ENCODE measurements around the gene YWHAH. TPM values are rescaled to one million over a fixed set of nuclear protein-coding genes. Genes with fewer than 3 reads are reported as not detected.
A peak's percentile ranks its signal among the peaks of the same experiment; 100 is the strongest.

Gene YWHAH
- total and polyA plus RNA-seq, 9 donors = 69.5 to 120 (median 91.4) TPM

DNA sequence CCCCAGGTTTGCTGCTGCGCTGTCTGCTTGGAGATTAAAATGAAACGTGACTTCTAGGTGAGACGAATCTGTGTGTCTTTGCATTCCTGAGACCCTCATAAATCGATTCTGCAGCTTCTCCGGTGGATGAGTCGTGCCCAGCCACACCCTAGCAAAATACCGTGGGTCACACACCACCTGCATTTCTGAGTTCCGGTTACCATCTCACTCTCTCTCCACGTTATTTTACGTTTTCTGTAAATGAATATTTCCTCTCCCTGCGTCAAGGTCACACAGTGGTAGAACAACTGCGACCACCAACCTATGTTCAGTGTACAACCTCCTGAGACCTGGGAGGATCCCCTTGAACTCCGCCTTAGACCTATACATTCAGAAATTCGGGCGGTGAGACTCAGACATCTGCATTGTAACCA is 1.1 kb downstream of the YWHAH start:
- peaks cover 26% of the 10 kb centered on the region for H3K4me1 ChIP-seq (ENCODE audit: control insufficient read depth, insufficient read depth, low read length)

DNA sequence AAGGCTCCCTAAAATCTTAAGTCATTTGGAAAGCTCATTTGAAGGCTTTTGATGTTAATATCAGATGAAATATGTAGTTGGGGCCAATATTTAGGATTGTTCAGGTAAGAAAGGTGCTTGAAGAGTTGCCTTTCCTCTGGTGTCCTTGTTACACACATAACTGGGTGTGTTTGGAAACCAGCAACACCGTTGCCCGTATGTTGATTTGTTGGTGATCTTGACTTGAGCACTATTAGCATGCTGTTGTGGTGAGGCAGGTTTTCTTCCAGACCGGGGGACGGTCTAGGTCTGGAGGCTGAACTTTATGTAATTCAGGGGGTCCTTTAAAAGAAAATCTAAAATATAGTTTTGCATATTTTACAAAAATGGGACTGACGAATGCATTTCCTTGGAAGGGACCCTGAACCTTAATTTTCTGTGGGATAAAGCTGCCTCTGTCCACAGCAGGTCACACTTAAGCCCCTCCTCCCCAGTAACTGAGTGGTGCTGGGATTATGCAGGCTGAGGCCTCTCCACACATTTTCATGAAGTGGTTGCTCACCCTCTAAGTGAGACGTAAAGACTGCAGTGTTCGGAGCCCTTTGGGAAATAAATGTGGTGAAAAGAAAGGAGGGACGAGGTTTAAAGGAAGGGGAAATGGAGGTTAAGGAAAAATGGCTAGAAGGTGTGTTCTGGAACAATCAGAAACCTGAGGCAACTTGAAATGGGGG is 1.8 kb downstream of the YWHAH start:
- Histone ChIP-seq H3K9me3 (replicated peaks; ENCODE audit: control insufficient read depth, low read depth, low read length) (no peaks in the 10 kb centered on the region), H3K27ac (ENCODE audit: low read length) (peak overlapping the region; percentile 88), H3K4me1 (ENCODE audit: control insufficient read depth, insufficient read depth, low read length) (peaks cover 29% of the 10 kb centered on the region), H3K4me3 (ENCODE audit: low read length) (peak overlapping the region; percentile 89), H3K36me3 (ENCODE audit: control insufficient read depth, insufficient read depth, low read length) (peaks cover 18% of the 10 kb centered on the region), H3K27me3 (ENCODE audit: control insufficient read depth, insufficient read depth, low read length) (no peaks in the 10 kb centered on the region)
- 18% methylated on average over 5 of the region's 8 CpGs for WGBS (ENCODE audit: insufficient coverage)
- DNase-seq = peak; percentile 23

More for the DNA sequence above, 1.1 kb downstream of the YWHAH start:
- Histone ChIP-seq H3K27ac (ENCODE audit: low read length) (peak overlapping the region; percentile 88), H3K36me3 (ENCODE audit: control insufficient read depth, insufficient read depth, low read length) (peaks cover 12% of the 10 kb centered on the region), H3K4me3 (ENCODE audit: low read length) (peak overlapping the region; percentile 89), H3K9me3 (replicated peaks; ENCODE audit: control insufficient read depth, low read depth, low read length) (no peaks in the 10 kb centered on the region), H3K27me3 (ENCODE audit: control insufficient read depth, insufficient read depth, low read length) (no peaks in the 10 kb centered on the region)
- DNase-seq = peak; percentile 19
- 0% methylated on average over 10 of the region's 15 CpGs for WGBS (ENCODE audit: insufficient coverage)

DNA sequence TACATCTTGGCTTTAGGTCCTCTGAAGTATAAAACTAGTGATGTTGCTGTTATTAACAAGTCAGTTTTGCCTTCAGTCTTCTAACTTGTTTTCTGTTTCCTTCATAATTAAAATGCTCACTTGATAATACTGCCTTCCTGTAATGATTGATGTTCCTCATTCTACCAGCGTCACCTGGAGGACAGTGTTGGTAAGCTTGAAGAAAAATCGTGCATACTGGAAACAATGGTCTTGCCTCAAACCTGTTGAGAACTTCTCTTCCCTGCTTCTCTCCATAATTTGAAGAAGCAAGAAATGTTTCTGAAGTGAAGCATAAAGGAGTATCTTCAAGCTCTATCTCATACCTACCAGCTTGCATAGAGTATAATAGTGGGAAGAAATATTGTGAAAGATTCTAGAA is 3.0 kb downstream of the YWHAH start:
- Histone ChIP-seq H3K4me1 (ENCODE audit: control insufficient read depth, insufficient read depth, low read length) (peaks cover 34% of the 10 kb centered on the region), H3K36me3 (ENCODE audit: control insufficient read depth, insufficient read depth, low read length) (peaks cover 24% of the 10 kb centered on the region), H3K27ac (ENCODE audit: low read length) (no peak overlapping the region), H3K27me3 (ENCODE audit: control insufficient read depth, insufficient read depth, low read length) (no peaks in the 10 kb centered on the region), H3K4me3 (ENCODE audit: low read length) (no peak overlapping the region), H3K9me3 (replicated peaks; ENCODE audit: control insufficient read depth, low read depth, low read length) (no peaks in the 10 kb centered on the region)
- WGBS (ENCODE audit: insufficient coverage) = no CpG with 5 or more reads among the region's 2 CpGs
- peak; percentile 37 for DNase-seq

DNA sequence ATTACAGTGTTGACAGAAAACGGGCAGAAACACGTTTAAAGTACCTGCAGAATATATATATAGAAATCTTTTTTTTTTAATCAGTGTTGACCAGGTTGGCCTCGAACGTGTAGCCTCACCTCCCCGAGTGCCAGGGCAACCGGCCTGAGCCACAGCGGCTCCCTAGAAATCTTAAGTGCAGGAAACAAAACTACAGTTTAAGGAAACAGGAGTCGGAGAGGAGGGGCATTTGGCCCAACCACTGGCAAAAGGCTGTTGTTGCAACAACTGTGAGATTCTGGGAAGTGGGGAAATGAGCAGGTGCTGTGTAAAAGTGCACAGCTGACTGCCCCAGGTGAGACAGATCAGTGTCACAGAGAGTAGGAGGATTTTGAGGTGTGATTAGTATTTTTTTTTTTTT is 3.7 kb downstream of the YWHAH start:
- Histone ChIP-seq H3K4me3 (ENCODE audit: low read length) (no peak overlapping the region), H3K4me1 (ENCODE audit: control insufficient read depth, insufficient read depth, low read length) (peaks cover 34% of the 10 kb centered on the region), H3K27ac (ENCODE audit: low read length) (no peak overlapping the region), H3K9me3 (replicated peaks; ENCODE audit: control insufficient read depth, low read depth, low read length) (no peaks in the 10 kb centered on the region), H3K36me3 (ENCODE audit: control insufficient read depth, insufficient read depth, low read length) (peaks cover 24% of the 10 kb centered on the region), H3K27me3 (ENCODE audit: control insufficient read depth, insufficient read depth, low read length) (no peaks in the 10 kb centered on the region)
- 70% methylated on average over 4 of the region's 8 CpGs for WGBS (ENCODE audit: insufficient coverage)
- DNase-seq = no peak

DNA sequence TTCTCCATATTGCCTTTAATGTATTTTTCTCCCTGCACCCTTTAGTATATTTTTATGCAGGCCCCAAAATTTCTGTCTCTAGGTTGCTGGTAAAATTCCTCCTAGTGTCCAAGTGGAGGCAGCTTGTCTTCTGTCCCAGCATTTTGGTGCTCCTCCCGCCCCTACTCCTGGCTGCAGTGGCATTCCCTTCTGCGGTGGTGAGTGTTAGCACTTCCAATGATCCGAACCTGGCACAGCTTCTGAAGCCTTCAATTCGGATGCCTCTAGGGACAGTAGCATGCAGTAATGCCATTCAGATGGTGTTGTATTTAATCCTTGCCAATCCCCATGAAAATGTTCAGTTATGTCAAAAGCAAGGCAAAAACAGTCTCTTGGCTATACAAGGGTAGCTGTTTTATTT is 5.9 kb downstream of the YWHAH start:
- Histone ChIP-seq H3K4me3 (ENCODE audit: low read length) (no peak overlapping the region), H3K9me3 (replicated peaks; ENCODE audit: control insufficient read depth, low read depth, low read length) (no peaks in the 10 kb centered on the region), H3K27me3 (ENCODE audit: control insufficient read depth, insufficient read depth, low read length) (no peaks in the 10 kb centered on the region), H3K36me3 (ENCODE audit: control insufficient read depth, insufficient read depth, low read length) (peaks cover 27% of the 10 kb centered on the region), H3K27ac (ENCODE audit: low read length) (no peak overlapping the region), H3K4me1 (ENCODE audit: control insufficient read depth, insufficient read depth, low read length) (peaks cover 29% of the 10 kb centered on the region)
- WGBS (ENCODE audit: insufficient coverage) = 28% methylated on average over 2 of the region's 4 CpGs
- peak; percentile 46 for DNase-seq

DNA sequence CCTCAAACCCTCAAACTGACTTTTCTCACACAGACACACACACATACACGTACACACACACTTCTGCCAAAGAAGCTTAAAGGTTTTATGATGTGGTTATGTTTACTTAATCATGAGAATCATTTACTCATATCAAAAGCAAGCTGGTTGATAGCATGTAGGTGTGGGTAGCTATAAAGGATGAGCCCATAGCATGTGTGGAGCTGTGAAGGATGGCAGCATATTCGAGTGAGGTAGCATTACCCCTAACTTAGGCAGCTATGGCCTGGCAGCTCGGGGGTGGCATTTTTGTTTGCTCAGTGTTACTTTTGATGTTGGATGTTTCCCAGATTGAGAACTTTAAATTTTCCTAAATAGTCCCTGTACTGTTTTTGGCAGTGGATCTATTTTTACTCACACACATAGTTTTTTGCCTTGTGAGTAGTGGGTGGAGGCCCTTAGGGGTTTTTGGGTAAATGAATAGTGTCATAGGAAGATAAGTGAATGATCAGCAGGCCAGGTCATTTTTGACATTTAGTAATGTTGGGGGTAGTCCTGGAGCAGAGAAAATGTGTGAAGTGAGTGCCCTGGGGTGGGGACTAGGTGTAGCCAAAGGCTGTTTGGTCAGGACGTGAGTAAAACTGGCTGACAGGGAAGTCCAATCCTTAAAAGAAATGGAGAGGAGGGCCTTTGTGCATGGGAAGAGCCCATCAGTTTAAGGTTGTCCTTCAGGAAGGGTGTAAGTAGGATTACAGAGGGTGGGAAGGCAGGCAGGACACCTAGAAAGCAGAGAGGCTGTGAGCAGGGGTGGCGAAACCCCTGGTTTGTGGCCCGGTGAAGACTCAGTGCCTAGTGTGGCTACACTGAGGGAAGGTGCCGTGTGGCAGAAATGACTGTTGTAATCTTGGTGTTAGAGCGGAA is 7.1 kb downstream of the YWHAH start:
- Histone ChIP-seq H3K36me3 (ENCODE audit: control insufficient read depth, insufficient read depth, low read length) (peaks cover 35% of the 10 kb centered on the region), H3K4me1 (ENCODE audit: control insufficient read depth, insufficient read depth, low read length) (peaks cover 17% of the 10 kb centered on the region), H3K27ac (ENCODE audit: low read length) (peak overlapping the region; percentile 29), H3K4me3 (ENCODE audit: low read length) (no peak overlapping the region), H3K9me3 (replicated peaks; ENCODE audit: control insufficient read depth, low read depth, low read length) (no peaks in the 10 kb centered on the region), H3K27me3 (ENCODE audit: control insufficient read depth, insufficient read depth, low read length) (no peaks in the 10 kb centered on the region)
- 86% methylated on average over 6 of the region's 8 CpGs for WGBS (ENCODE audit: insufficient coverage)
- no peak for DNase-seq

DNA sequence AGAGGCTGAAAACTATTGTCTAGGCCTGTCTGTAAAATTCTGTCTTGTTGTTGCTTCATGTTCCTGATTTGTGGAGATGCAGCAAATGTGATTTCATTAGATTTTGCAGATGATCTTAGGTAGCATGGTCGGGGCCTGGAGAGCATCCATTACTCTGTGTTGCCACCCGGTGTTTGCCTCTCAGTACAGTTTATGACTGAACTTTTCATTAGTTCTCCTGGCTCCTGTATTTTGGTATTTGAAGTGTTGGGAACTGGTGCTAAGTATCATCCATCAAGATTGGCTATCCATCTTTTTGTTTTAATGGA is 7.7 kb downstream of the YWHAH start:
- Histone ChIP-seq H3K4me1 (ENCODE audit: control insufficient read depth, insufficient read depth, low read length) (peaks cover 13% of the 10 kb centered on the region), H3K36me3 (ENCODE audit: control insufficient read depth, insufficient read depth, low read length) (peaks cover 42% of the 10 kb centered on the region), H3K27me3 (ENCODE audit: control insufficient read depth, insufficient read depth, low read length) (no peaks in the 10 kb centered on the region), H3K27ac (ENCODE audit: low read length) (peak overlapping the region; percentile 20), H3K9me3 (replicated peaks; ENCODE audit: control insufficient read depth, low read depth, low read length) (no peaks in the 10 kb centered on the region), H3K4me3 (ENCODE audit: low read length) (no peak overlapping the region)
- DNase-seq = no peak
- no CpG with 5 or more reads among the region's 2 CpGs for WGBS (ENCODE audit: insufficient coverage)

DNA sequence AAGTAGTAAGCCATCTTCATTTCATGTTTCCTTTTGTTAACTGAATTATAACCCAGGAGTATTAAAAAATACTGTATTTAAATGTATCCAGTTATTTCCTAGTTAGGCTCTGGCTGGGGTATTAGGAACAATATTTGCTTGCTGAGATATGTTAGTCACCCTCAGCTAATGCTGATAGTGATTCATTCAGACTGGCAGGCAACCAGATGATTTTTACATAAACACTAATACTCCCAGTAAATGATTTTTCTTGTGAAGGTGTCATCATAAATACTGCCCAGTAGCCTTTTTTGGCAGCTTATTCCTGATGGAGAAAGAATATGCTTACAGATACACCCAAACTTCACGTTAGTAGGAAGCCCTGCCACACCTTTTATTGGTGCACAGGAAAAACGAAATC is 8.1 kb downstream of the YWHAH start:
- H3K36me3 ChIP-seq (ENCODE audit: control insufficient read depth, insufficient read depth, low read length) = peaks cover 46% of the 10 kb centered on the region
- H3K4me3 ChIP-seq (ENCODE audit: low read length) = no peak overlapping the region
- peaks cover 13% of the 10 kb centered on the region for H3K4me1 ChIP-seq (ENCODE audit: control insufficient read depth, insufficient read depth, low read length)

DNA sequence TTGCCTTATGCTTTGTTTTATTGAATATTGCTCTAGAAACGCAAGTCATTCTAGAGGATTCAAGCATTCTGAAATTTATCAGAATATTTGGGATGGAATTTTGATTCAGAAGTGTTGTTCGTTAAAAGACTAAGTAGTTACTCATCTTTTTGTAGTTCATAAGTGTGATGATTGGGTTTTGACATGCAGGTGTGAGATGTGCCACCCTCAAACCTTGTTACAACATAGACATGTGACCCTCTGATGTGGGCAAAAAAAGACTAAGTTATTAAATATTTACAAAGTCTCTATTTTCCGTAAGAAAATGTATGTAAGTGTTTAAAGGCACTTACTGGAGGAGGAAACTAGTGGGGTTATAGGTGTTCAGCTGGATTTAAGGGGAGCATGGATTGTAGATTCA is 8.9 kb downstream of the YWHAH start:
- Histone ChIP-seq H3K36me3 (ENCODE audit: control insufficient read depth, insufficient read depth, low read length) (peaks cover 50% of the 10 kb centered on the region), H3K9me3 (replicated peaks; ENCODE audit: control insufficient read depth, low read depth, low read length) (no peaks in the 10 kb centered on the region), H3K4me1 (ENCODE audit: control insufficient read depth, insufficient read depth, low read length) (peaks cover 13% of the 10 kb centered on the region), H3K27me3 (ENCODE audit: control insufficient read depth, insufficient read depth, low read length) (no peaks in the 10 kb centered on the region), H3K4me3 (ENCODE audit: low read length) (no peak overlapping the region), H3K27ac (ENCODE audit: low read length) (no peak overlapping the region)
- no peak for DNase-seq
- WGBS (ENCODE audit: insufficient coverage) = no CpG with 5 or more reads among the region's 3 CpGs

More for the DNA sequence above, 8.1 kb downstream of the YWHAH start:
- DNase-seq = peak; percentile 31
- Histone ChIP-seq H3K27me3 (ENCODE audit: control insufficient read depth, insufficient read depth, low read length) (no peaks in the 10 kb centered on the region), H3K27ac (ENCODE audit: low read length) (no peak overlapping the region), H3K9me3 (replicated peaks; ENCODE audit: control insufficient read depth, low read depth, low read length) (no peaks in the 10 kb centered on the region)
- WGBS (ENCODE audit: insufficient coverage) = 60% methylated on average over 1 of the region's 2 CpGs
